Measurements from ENCODE around the gene NEK7.

DNA sequence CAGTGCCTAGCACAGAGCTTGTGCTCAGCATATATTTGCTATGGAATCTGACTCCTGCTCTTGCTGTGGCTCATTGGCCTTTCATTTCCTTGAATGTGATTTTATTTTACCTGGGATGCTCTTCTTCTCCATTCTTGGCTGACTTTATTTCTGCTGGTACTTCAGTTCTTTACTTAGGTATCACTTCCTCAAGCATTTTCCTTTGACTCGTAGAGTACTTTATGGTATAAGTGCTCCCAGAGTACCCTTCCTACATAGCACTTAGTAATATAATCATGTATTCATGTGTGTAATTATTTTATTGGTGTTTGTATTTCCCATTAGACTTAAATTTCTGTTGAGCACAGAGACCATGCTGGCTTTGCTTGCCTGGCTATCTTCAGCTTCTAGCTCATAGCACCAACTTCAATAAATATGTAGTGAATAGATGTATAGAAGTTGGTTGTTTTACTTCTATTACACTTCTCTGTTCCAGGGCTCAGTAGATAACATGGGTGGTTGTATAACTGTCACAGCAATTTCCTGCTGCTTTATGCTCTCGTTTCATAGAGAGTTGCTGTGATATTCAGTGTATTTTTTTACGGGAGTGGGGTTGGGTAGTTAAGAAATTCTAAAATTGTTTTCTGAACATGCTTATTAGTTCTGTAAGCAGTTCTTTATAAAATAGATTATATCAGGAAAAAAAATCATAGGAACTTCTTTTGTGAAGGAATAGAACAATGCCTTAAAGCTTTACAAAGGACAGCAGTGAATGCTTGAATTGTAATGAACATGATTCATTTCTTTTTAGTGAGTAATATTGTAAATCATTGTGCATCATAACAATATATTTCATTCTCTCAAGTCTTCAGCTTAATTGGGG lies 112.2 kb downstream of the NEK7 start:
- TF ChIP-seq, protein P1, sequence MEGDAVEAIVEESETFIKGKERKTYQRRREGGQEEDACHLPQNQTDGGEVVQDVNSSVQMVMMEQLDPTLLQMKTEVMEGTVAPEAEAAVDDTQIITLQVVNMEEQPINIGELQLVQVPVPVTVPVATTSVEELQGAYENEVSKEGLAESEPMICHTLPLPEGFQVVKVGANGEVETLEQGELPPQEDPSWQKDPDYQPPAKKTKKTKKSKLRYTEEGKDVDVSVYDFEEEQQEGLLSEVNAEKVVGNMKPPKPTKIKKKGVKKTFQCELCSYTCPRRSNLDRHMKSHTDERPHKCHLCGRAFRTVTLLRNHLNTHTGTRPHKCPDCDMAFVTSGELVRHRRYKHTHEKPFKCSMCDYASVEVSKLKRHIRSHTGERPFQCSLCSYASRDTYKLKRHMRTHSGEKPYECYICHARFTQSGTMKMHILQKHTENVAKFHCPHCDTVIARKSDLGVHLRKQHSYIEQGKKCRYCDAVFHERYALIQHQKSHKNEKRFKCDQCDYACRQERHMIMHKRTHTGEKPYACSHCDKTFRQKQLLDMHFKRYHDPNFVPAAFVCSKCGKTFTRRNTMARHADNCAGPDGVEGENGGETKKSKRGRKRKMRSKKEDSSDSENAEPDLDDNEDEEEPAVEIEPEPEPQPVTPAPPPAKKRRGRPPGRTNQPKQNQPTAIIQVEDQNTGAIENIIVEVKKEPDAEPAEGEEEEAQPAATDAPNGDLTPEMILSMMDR (conservative IDR thresholded peaks at IDR 0.05) = no peak
- no peak for TF ChIP-seq ZFX (IDR thresholded peaks at IDR 0.05)

All from C4-2B (cell line).